Pulmonary artery endothelial cell (primary cell): ENCODE measurements around the gene CNTN4. TPM values are rescaled to one million over a fixed set of nuclear protein-coding genes. Genes with fewer than 3 reads are reported as not detected.
"Not testable (repeated sequence)": the region's sequence is repeated elsewhere in the genome, so short reads cannot be mapped to it uniquely, and the experiment has no call there.

ENCODE experiments used
- DNase-seq: peaks from one replicate; pipeline ENCODE4 v3.0.0-alpha.2; 2011; ENCODE audit warnings: low read depth, low spot score
- total RNA-seq: library from RNA; depleted of rRNA; stranded (reverse); fragments of >200 nt; gene quantifications from 2 replicates; pipeline ENCODE4 v1.2.3, GENCODE V29; 2014

The CNTN4 gene
- total RNA-seq, 1 donor from 2014 or later = not detected

DNA sequence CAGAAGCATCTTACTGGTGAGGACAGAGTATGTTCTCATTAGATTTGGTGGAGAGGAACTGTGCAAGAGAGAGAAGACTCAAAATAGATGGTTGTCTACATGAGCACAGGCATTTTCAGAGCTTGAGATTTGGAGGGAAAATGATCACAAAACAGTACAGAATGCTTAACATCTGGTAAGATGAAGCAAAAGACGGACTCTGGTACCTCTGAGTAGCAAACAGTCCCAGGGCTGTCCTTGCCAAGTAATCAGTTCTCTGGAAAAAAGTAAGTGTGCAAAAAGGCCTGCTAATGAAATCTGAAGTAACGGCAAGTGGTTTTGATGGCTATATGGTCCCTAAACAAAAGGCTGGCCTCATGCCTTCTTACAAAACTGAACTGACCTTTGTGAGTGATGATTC, 414.2 kb downstream of the CNTN4 start:
- DNase-seq = no peak

DNA sequence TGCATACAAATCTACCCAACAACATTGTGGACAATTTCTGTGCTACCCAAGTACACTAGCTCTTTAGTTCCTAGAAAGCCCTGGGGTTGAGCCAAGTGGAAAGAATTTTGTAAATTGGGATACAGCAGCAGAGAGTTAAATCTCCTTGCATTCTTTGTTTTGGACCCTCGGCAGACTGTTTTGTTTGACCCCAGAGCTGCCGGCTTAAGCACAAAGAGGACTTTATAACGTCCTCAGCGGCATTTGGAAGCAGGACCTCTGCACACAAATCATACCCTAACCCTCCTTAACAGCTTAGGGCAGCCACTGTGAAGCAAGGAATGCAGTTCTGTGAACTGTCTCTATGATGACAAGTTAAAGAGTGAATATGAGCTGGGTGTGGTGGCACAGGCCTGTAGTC, 415.3 kb downstream of the CNTN4 start:
- no peak for DNase-seq

DNA sequence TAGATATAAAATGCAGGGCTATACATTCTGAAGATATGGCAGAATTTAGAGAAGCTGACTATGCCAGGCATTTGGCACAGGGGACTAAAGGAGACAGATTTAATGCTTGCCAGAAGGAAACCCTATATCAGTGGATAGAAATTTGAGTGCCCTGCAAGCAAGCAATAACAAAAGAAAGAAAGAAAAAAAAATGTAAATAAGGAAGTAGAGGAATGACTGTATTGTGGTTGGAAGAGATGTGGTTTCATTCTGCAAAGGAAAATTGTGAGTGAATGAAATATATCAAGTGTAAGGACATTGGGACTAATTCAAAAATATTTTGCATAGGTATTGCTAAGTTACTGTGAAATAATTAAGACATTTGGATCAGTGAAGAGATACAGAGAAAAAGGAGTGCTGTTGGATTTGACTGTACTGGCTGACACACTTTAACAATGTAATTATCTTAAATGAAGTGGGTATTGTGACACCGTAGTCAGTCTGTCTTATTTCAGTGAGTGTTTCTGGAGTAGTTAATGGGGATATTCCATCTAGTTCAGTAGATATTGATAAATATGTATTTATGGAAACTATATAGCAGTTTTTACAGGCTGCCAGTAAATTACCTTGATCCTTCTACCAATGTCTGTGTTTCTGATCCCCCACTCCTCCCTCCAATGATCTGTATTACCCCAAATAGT, 418.2 kb downstream of the CNTN4 start:
- no peak for DNase-seq

DNA sequence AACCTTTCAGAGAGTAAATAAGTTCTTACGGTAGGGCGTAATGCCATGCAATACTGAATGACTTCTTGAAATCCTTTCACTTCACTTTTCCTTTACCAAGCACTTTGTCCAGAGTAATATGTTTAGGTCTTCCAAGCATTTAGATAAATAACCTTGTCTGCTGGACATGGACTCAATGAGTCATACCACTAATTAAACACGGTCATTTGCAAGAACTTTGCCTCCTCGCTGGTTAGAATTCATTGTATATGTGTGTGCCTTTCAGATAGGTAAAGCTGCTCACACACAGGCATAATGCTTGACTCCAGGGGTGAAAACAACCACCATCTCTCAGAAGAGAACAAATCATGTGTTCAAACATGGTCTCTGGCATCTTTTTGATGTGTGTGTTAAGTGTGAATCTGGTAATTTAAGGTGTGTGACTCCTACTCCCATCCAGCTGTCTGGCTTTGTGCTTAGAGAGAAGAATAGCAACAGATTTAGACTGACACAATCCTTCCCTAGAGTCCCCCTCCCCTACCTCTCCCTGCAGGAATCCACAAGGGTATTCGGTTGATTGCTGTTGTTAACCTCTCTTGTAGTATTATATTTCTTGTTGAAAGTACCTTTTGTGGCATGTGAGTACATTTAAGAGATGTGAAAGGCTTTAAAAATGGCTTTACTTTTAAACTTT, 419.0 kb downstream of the CNTN4 start:
- DNase-seq = no peak

DNA sequence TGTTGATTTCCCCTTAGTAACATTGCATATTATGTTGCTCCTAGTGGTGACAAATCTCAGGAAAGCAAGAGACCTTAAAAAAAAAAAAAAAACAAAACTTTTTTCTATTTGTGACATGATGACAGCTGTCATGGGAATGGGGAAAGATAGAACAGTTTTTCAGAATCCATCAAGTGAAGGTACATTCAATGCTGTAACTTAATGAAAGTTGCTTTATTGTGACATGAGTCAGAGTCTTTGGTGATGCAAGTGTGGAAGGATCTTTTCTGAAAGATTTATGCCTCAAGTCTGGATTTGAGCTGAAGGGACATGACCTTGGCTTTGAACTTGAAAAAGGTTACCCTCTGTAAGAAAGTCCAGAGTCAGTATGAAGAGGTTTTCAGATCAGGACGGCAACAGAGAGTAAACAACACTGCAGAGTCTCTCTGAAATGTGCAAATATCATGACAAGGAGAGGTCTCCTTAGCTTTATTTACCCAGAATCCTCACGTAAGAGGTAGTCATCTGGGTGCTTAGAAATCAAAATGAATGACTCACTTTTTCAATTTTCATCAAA, 424.7 kb downstream of the CNTN4 start:
- DNase-seq = no peak

DNA sequence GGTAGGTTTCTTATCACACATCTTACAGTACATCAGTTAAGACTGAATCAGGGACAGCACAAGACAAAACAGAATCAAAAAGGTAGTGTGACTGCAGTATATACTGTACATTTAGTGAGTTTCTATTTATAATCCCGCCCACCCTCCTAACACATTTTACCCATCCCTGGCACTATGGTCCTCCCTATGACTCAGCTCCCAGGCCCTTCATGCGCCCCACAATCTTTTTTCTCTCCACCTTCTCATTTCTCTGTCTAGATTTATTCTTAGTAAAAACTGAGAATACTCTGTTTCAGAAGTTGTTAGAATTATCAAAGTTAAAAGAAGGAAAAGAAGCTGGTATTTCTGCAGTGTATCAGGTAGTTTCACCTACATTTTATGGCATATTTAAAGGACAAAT, 427.3 kb downstream of the CNTN4 start:
- DNase-seq = no peak

DNA sequence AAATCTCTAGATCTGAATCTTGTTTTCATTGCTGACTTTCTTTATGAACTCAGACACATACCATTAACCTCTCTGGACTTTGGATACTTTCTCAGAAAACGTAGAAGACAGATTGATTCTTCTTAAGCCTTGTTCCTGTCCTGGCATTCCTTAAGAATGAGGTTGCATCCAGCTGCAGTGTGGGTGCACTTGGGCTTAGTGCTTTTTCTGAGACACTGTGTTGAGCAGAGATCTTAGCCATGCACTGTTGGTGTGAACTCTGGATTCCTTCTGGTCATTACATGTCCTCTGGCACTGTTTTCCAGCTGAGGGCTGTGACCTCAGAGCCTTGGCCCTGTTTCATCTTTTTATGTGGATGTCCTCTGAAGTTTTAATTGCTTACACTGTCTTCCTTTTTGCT, 428.3 kb downstream of the CNTN4 start:
- DNase-seq = no peak

DNA sequence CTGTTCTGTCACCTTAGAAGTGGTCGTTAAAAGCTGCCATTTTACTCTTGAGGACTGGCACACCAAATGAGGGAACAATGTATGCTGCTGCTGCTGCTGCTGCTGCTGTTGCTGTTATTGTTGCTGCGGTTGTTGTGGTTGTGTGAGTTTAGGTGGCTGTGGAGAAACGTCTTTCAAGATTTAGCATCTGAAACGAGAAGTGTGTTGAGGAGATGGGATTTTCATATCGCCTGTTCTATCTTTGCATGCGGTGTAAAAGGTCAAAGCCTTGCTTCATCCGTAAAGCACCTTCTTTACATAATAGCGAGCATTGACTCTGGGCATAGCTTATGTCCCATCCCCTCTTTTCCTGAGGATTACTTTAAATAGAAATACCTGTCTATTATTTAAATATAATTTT, 428.7 kb downstream of the CNTN4 start:
- DNase-seq = not testable (repeated sequence)

DNA sequence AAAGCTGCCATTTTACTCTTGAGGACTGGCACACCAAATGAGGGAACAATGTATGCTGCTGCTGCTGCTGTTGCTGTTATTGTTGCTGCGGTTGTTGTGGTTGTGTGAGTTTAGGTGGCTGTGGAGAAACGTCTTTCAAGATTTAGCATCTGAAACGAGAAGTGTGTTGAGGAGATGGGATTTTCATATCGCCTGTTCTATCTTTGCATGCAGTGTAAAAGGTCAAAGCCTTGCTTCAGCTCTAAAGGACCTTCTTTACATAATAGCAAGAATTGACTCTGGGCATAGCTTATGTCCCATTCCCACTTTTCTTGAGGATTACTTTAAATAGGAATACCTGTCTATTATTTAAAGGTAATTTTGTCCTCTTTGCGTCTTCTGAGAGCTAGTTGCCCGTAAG, 436.1 kb downstream of the CNTN4 start:
- DNase-seq = not testable (repeated sequence)

DNA sequence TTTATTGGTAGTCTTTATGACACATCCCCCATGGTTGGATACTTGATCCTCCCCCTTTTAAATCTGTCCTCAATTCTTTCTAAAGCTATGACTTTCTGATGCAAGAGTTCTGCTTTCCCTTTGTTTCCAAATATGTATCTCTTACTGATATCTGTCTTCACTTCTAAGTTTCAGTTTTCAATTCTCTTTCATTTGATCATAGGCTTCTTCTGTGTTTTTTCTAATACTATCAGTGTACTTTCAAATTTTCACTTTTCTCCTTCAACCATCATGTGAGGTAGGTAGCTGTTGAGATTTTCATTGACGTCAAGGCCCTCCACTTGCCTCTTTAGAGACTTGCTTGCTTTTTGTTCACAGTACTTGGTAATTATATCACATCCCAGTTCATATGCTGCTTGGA, 436.5 kb downstream of the CNTN4 start:
- no peak for DNase-seq

DNA sequence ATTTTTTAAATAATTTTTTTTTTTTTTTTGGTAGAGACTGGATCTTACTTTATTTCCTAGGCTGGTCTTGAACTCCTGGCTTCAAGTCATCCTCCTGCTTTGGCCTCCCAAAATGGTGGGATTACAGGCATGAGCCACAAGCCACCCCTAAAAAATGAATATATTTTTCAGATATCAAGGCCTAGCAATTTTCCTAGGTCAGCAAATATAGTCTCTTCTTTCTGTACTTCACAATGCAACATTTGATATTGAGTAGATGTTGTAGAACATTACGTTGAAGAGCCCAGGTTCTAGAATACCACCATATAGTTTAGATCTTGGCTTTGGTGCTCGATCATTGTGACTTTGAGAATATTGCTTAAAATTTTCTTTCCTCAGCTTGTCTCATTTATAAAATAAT, 437.9 kb downstream of the CNTN4 start:
- no peak for DNase-seq

DNA sequence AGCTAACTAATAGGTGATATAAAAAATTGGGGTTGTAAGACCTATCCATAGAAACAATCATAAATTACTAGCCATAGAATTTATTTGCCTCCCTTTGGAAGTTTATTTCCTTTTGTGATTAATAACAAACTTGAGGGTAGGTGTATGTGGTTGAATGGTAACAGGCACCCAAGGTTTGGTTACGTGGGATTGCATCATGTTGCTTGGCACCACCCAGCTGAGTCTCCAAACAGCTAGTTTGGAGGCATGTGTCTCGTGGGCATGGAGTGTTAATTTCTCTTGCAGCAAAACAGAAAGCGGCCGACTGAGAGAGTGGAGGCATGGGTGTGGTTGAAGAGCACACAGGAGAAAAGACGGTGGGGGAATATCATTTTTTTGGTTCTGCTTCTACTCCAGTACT, 441.4 kb downstream of the CNTN4 start:
- DNase-seq = no peak

DNA sequence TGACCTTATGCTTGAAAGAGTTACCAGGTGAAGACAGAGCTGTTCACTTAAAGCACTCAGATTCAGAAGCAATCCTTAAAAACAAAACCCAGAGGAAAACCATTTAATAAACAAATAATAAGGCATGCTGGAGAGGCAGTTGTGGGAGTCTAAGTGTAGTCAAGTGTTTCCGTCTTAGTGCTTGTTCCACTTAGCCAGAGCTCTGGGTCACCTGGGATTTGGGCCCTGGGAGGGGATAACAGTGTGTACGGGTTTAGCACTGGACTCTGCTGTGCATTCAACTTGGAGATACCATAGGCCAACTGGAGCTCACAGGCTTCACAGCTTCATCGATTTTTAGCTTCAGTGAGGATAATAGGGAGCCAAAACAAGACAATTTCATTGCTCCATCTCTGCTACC, 444.6 kb downstream of the CNTN4 start:
- no peak for DNase-seq

DNA sequence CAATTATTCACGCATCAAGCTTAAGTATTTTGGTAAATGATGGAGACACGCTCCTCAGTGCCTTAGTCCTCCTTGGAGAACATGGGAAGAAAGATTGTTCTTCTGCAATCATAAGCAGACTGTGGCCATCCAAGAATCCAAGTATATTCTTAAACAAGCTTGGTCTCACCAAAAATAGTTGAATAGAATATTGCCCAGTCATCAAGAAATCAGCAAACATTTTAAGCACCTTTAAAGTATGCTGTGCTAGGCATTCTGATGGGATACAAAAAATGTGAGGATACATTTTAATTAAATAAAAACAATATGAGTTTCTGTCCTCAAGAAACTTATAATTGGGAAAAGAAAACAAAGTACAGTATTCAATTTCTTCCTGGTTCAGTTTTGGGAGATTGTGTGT, 445.5 kb downstream of the CNTN4 start:
- no peak for DNase-seq

DNA sequence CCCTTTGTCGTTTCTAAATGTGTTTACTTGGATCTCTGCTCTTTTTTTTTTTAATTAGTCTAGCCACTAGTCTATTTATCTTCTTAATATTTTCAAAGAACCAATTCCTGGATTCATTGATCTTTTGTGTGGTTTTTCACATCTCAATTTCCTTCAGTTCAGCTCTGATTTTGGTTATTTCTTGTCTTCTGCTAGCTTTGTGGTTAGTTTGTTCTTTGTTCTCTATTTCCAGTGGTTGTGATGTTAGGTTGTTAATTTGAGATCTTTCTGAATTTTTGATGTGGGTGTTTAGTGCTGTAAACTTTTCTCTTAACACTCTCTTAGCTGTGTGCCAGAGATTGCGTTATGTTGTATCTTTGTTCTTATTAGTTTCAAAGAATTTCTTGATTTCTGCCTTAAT, 446.1 kb downstream of the CNTN4 start:
- DNase-seq = no peak

DNA sequence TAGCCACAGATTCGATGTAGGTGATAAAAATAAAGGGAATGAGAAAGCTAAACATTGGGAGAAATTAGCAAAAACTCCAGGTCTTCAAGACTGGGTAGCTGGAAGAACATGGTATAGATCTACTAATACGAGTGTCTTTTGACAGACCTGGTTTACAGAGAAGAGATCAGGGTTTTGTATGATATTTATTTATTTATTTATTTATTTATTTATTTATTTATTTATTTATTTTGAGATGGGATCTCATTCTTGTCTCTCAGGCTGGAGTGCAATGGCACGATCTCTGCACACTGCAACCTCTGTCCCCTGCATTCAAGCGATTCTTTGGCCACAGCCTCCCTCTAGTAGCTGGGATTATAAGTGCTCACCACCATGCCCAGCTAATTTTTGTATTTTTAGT, 448.4 kb downstream of the CNTN4 start:
- DNase-seq = no peak

DNA sequence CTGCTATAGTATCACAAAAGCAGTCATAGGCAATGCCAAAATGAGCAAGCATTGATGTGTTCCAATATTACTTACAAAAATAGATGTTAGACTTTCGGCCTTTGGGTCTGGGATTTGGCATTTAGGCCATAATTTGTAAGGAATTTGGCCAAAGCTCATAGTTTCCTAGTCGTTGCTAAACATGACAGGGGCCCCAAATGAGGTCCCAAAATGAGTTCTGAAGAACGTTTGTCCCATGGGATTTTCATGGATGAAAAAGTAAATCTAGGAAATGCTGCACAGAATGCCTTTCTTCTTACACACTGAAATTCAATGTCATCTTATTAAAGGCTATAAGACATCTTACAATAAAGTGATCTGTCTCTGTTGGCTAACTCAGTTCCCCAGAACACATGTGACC, 456.0 kb downstream of the CNTN4 start:
- no peak for DNase-seq

DNA sequence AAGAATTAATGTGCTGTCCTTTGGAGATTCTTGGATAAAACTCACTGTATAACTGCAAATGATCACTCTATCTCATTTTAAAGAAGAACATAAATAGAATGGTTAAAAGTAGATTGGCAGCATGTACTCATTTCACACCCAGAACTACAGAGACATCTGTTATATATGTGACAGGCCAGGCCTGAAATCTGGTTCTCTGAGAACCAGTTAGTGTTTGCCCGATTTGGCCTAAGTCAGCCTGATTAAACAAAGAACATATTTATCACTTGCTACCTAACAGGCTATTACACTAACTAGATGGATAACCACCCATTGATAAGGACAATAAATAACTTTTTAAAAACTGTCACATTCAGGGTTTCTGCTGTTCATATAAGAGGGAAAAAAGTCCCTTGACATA, 460.1 kb downstream of the CNTN4 start:
- DNase-seq = no peak

DNA sequence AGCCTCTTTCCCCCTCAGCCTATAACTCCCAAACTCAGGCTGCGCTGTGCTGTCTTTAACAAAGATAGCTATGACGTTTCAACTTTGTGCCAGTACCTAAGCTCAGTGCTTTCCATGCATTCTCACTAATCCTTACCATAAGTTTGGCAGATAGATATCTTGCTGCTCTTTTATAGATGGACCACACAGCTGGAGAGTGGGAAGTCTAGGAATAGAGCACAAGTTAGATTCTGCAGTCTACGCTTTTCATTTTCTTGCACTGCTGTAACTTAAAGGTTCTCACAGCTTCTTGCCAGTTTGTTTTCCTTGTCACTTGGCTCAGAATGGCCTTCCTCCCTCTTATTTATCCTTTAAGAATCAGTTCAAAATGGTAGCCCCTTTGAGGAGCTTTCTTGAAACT, 468.8 kb downstream of the CNTN4 start:
- no peak for DNase-seq

DNA sequence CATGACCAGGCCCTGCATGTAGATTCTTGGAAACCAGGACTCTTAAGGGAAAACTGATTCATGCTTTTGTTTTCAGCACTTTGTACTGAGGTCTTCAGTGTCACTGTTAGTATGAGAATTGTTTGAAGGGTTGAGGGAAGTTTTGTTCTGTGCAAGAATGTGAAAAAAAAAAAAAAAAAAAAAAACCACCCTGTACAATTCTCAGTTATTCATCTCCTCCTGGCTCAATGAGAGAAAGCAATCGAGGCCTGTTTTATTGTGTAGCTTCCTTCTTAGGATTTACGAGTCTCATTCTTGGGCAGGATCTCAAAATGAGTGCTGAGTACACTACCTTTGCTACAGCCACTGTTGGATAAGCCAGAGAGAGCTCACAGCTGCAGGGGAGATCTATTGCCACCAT, 469.5 kb downstream of the CNTN4 start:
- DNase-seq = no peak

DNA sequence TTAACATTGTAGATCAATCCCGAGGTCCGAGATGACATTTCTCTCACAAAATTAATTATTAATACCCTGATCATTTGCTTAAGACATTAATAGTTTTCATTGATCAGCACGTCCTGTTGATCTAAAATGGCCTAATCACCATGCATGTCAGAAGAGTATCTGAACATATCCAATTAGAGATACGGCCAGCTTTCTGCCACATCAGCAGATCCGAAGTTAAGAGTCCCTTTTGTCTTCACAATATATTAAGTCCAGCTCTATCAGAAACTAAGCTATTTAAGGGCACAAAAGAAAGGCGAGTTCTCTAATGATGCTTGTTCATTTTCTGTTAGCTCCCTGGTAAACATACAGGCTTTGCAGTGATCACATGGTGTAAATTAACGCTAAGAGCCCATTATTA, 470.3 kb downstream of the CNTN4 start:
- no peak for DNase-seq

DNA sequence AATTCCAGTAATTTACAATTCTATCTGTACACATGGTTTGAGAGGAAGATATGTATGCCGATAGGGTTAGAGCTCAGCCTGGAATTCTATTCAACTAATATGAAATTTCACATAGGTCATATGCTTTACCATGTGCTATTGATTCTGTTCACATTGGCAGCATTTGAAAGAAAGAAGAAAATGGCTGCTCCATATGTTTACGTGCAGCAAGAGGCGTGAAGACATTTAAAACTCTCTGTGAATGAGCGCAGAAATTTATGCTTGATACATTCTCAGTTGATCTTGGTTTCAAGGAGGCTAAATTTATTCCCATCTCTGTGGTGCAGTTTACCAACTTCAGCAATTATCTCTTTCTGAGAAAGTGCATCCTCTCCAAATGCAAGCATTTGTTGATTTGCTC, 478.9 kb downstream of the CNTN4 start:
- no peak for DNase-seq

DNA sequence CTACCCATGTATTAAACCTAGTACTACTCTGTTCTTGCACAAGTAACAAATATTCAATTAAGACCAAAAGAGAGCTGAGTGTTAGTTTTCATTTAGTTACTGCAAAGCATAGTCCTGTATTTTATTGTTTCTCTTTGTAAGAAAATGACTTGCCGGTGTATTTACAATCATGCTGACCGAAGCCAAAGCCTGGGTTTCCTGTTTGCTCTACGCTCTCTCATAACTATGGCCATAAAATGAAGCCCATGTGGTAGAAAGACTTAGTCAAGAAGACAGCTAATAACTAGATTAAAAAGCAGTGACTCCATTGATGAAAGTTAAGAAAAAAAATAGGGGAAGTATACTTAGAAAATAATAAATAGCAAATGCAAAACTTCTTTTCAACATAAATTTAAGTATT, 479.9 kb downstream of the CNTN4 start:
- DNase-seq = no peak
